SK-N-MC (cell line): ENCODE results near the gene DYNLT4.

ENCODE experiments used
- EZH2 ChIP-seq: fragments of 200-600 bp; sonication (generic); IDR thresholded peaks from one replicate; pipeline ENCODE4 v1.6.1; 2017; ENCODE audit warnings: antibody characterized with exemption
- POLR2AphosphoS5 ChIP-seq: IDR thresholded peaks from 2 replicates; pipeline ENCODE4 v1.6.1; 2012; ENCODE audit warnings: mild to moderate bottlenecking, low read depth, low read length, borderline replicate concordance

GRCh38 chr1:44829506-44830384 lies 22.6 kb upstream of the DYNLT4 start:
- TF ChIP-seq POLR2AphosphoS5 = no peak
- TF ChIP-seq EZH2 = no peak
